OCI-LY3 (cell line): ENCODE measurements around the gene FAM53B.

Source experiments
- H2AFZ ChIP-seq: fragments of 200-600, 300-600 bp; shearing (Covaris generic); 2 replicates; pipeline ENCODE4 v1.6.0; 2014; ENCODE audit warnings: antibody characterized with exemption, low read depth, low read length
- H3K27ac ChIP-seq: fragments of 200-600, 300-600 bp; sonication (generic); 2 replicates; pipeline ENCODE4 v1.5.1; 2014; ENCODE audit warnings: mild to moderate bottlenecking, low read length, moderate library complexity, mixed read lengths
- H3K27me3 ChIP-seq: fragments of 200-600, 300-600 bp; sonication (generic); 2 replicates; pipeline ENCODE4 v1.6.1; 2014; ENCODE audit warnings: low read depth, low read length, mixed read lengths
- H3K36me3 ChIP-seq: fragments of 200-600, 300-600 bp; sonication (generic); replicated peaks from 2 replicates; pipeline ENCODE3; 2014; ENCODE audit warnings: low read depth, low read length, mixed read lengths
- H3K4me1 ChIP-seq: fragments of 300-600, 200-600 bp; sonication (generic); 2 replicates; pipeline ENCODE4 v1.6.1; 2014; ENCODE audit warnings: low read length, mixed read lengths
- H3K4me2 ChIP-seq: fragments of 200-600, 300-600 bp; sonication (generic); 2 replicates; pipeline ENCODE4 v1.6.1; 2014; ENCODE audit warnings: low read length, mixed read lengths
- H3K4me3 ChIP-seq: fragments of 300-600, 200-600 bp; sonication (generic); 2 replicates; pipeline ENCODE4 v1.5.1; 2014; ENCODE audit warnings: antibody characterized with exemption, mild to moderate bottlenecking, low read length, moderate library complexity
- H3K79me2 ChIP-seq: fragments of 300-600, 200-600 bp; shearing (Covaris generic); 2 replicates; pipeline ENCODE4 v1.6.1; 2014; ENCODE audit warnings: mild to moderate bottlenecking, low read length, mixed read lengths
- H3K9ac ChIP-seq: fragments of 300-600, 200-600 bp; shearing (Covaris generic); 2 replicates; pipeline ENCODE4 v1.6.0; 2014; ENCODE audit warnings: mild to moderate bottlenecking, low read length, moderate library complexity
- H3K9me3 ChIP-seq: fragments of 200-600, 300-600 bp; shearing (Covaris generic); 2 replicates; pipeline ENCODE4 v1.6.1; 2014; ENCODE audit warnings: low read length, mixed read lengths; ENCODE audit not compliant: insufficient read depth
- H4K20me1 ChIP-seq: fragments of 200-600, 300-600 bp; sonication (generic); 2 replicates; pipeline ENCODE4 v1.6.1; 2016; ENCODE audit warnings: low read length, mixed read lengths; ENCODE audit not compliant: insufficient read depth
- EZH2phosphoT487 ChIP-seq: fragments of 200-600 bp; shearing (Covaris generic); IDR thresholded peaks from 2 replicates; pipeline ENCODE4 v1.6.1; 2018; ENCODE audit warnings: antibody characterized with exemption, mixed run types, low read depth
- TF ChIP-seq, protein P1 (sequence below): fragments of 200-600, 300-600 bp; sonication (generic); IDR thresholded peaks from 2 replicates; pipeline ENCODE4 v1.5.1; 2014; ENCODE audit warnings: antibody characterized with exemption, low read length, low read depth

FAM53B gene

DNA sequence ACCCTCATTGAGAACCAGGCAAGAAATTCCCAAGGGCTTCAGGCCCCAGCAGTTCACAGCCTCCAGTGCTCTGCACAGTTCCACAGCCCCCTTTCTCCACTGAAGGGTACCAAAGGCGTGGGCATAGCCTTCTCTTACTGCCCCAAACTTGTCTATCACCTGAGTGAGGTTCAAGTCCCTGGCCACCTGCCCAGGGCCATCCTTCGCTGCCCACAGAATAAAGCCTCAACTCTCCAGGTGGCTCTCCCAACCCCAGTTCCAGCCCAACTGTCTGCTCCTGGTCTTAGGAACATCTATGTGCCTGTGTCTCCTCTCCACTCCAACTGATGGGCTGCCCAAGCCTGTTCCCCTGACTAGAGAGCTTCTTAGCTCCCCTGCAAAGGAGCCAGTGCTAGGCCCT, 79.1 kb downstream of the FAM53B start:
- no peaks in the 10 kb centered on the region for H3K9me3 ChIP-seq
- H3K27me3 ChIP-seq = no peaks in the 10 kb centered on the region
- peaks cover 4% of the 10 kb centered on the region; the same call in 1 of the 2 replicates for H3K79me2 ChIP-seq
- no peak overlapping the region for H3K9ac ChIP-seq
- H4K20me1 ChIP-seq = peaks cover 72% of the 10 kb centered on the region
- H3K4me2 ChIP-seq = no peak overlapping the region
- H3K27ac ChIP-seq = no peak overlapping the region
- H3K36me3 ChIP-seq = no peaks in the 10 kb centered on the region
- no peak overlapping the region for H2AFZ ChIP-seq
- no peak overlapping the region for H3K4me3 ChIP-seq
- no peaks in the 10 kb centered on the region for H3K4me1 ChIP-seq
- TF ChIP-seq EZH2phosphoT487 = no peak
- TF ChIP-seq, protein P1, sequence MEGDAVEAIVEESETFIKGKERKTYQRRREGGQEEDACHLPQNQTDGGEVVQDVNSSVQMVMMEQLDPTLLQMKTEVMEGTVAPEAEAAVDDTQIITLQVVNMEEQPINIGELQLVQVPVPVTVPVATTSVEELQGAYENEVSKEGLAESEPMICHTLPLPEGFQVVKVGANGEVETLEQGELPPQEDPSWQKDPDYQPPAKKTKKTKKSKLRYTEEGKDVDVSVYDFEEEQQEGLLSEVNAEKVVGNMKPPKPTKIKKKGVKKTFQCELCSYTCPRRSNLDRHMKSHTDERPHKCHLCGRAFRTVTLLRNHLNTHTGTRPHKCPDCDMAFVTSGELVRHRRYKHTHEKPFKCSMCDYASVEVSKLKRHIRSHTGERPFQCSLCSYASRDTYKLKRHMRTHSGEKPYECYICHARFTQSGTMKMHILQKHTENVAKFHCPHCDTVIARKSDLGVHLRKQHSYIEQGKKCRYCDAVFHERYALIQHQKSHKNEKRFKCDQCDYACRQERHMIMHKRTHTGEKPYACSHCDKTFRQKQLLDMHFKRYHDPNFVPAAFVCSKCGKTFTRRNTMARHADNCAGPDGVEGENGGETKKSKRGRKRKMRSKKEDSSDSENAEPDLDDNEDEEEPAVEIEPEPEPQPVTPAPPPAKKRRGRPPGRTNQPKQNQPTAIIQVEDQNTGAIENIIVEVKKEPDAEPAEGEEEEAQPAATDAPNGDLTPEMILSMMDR = no peak

- H3K4me1 ChIP-seq = no peaks in the 10 kb centered on the region
- H3K27me3 ChIP-seq = no peaks in the 10 kb centered on the region
- no peak overlapping the region for H3K27ac ChIP-seq
- TF ChIP-seq, protein P1 = no peak
- TF ChIP-seq EZH2phosphoT487 = no peak
- no peak overlapping the region for H3K4me2 ChIP-seq
- no peaks in the 10 kb centered on the region for H3K36me3 ChIP-seq
- H2AFZ ChIP-seq = no peak overlapping the region
- H3K9me3 ChIP-seq = no peaks in the 10 kb centered on the region
- H3K9ac ChIP-seq = no peak overlapping the region
- peaks cover 7% of the 10 kb centered on the region; the same call in 1 of the 2 replicates for H3K79me2 ChIP-seq
- peaks cover 73% of the 10 kb centered on the region for H4K20me1 ChIP-seq
- no peak overlapping the region for H3K4me3 ChIP-seq
Measured at GRCh38 chr10:124663766-124664360, 80.3 kb downstream of the FAM53B start.

GRCh38 chr10:124663228-124663627, 81.0 kb downstream of the FAM53B start:
- Histone ChIP-seq H3K27me3 (no peaks in the 10 kb centered on the region), H3K4me3 (no peak overlapping the region), H4K20me1 (peaks cover 73% of the 10 kb centered on the region), H2AFZ (no peak overlapping the region), H3K9ac (no peak overlapping the region), H3K9me3 (no peaks in the 10 kb centered on the region), H3K4me1 (no peaks in the 10 kb centered on the region), H3K36me3 (no peaks in the 10 kb centered on the region), H3K27ac (no peak overlapping the region), H3K4me2 (no peak overlapping the region), H3K79me2 (peaks cover 9% of the 10 kb centered on the region; the same call in 1 of the 2 replicates)
- TF ChIP-seq EZH2phosphoT487 = no peak
- TF ChIP-seq, protein P1 = no peak

GRCh38 chr10:124661660-124662180, 82.5 kb downstream of the FAM53B start:
- no peak overlapping the region for H3K4me3 ChIP-seq
- no peaks in the 10 kb centered on the region for H3K27me3 ChIP-seq
- peaks cover 71% of the 10 kb centered on the region for H4K20me1 ChIP-seq
- TF ChIP-seq, protein P1 = no peak
- no peak for TF ChIP-seq EZH2phosphoT487
- H2AFZ ChIP-seq = no peak overlapping the region
- H3K36me3 ChIP-seq = no peaks in the 10 kb centered on the region
- H3K4me1 ChIP-seq = no peaks in the 10 kb centered on the region
- no peak overlapping the region for H3K27ac ChIP-seq
- no peak overlapping the region for H3K9ac ChIP-seq
- no peaks in the 10 kb centered on the region for H3K9me3 ChIP-seq
- H3K4me2 ChIP-seq = no peak overlapping the region
- peaks cover 9% of the 10 kb centered on the region; the same call in 1 of the 2 replicates for H3K79me2 ChIP-seq
